H1 (cell line): ENCODE data around the gene GPATCH2. TPM values are rescaled to one million over a fixed set of nuclear protein-coding genes. Genes with fewer than 3 reads are reported as not detected.

Source experiments
- BRCA1 ChIP-seq: IDR thresholded peaks from 2 replicates; pipeline ENCODE4 v1.6.1; 2012; ENCODE audit warnings: low read depth, low read length, improper control_type of control experiment
- EGR1 ChIP-seq: IDR thresholded peaks from 2 replicates; pipeline ENCODE4 v1.6.1; 2011; ENCODE audit warnings: low read depth, low read length, borderline replicate concordance
- EZH2 ChIP-seq: fragments of 200-600 bp; sonication (generic); IDR thresholded peaks from 2 replicates; pipeline ENCODE4 v1.7.1; 2012; ENCODE audit warnings: low read depth, mild to moderate bottlenecking, moderate library complexity, low read length, inconsistent platforms; ENCODE audit not compliant: severe bottlenecking
- FOSL1 ChIP-seq: IDR thresholded peaks from 2 replicates; pipeline ENCODE4 v1.6.1; 2011; ENCODE audit warnings: mild to moderate bottlenecking, low read depth, low read length, moderate library complexity; ENCODE audit not compliant: insufficient read depth
- HDAC6 ChIP-seq: IDR thresholded peaks from one replicate; pipeline ENCODE4 v1.7.1; 2012; ENCODE audit warnings: low read depth, mild to moderate bottlenecking, inconsistent platforms, low read length, moderate library complexity
- JUND ChIP-seq: IDR thresholded peaks from 2 replicates; pipeline ENCODE4 v1.6.1; 2011; ENCODE audit warnings: mild to moderate bottlenecking, improper control_type of control experiment, low read length
- MAFK ChIP-seq: IDR thresholded peaks from 2 replicates; pipeline ENCODE4 v1.6.1; 2012; ENCODE audit warnings: low read depth, mild to moderate bottlenecking, improper control_type of control experiment, low read length
- NANOG ChIP-seq: IDR thresholded peaks from 2 replicates; pipeline ENCODE4 v1.6.1; 2011; ENCODE audit warnings: low read length, low read depth, mild to moderate bottlenecking, inconsistent platforms; ENCODE audit not compliant: insufficient read depth, poor library complexity, severe bottlenecking
- PHF8 ChIP-seq: fragments of 200-600 bp; sonication (generic); conservative IDR thresholded peaks from 2 replicates; pipeline ENCODE4 v1.7.1; 2012; ENCODE audit warnings: low read depth, mild to moderate bottlenecking, inconsistent platforms, low read length, moderate library complexity
- POLR2A ChIP-seq, 2 experiments: IDR thresholded peaks; 1 replicate in 1 of 2; 2 replicates in 1 of 2; pipeline ENCODE4 v1.6.1; 2011; ENCODE audit warnings: low read depth in 2 of 2, low read length in 2 of 2, mild to moderate bottlenecking in 2 of 2; ENCODE audit errors: control extremely low read depth in 1 of 2
- SIN3A ChIP-seq, 2 experiments: IDR thresholded peaks in 1 of 2; conservative IDR thresholded peaks in 1 of 2; 2 replicates each; pipeline ENCODE4 v1.6.1; 2011 to 2012; ENCODE audit warnings: low read length in 2 of 2, improper control_type of control experiment in 1 of 2, low read depth in 1 of 2, mild to moderate bottlenecking in 1 of 2
- SP2 ChIP-seq: IDR thresholded peaks from 2 replicates; pipeline ENCODE4 v1.6.1; 2012; ENCODE audit warnings: mild to moderate bottlenecking, low read length, inconsistent platforms
- SRF ChIP-seq: IDR thresholded peaks from 2 replicates; pipeline ENCODE4 v1.6.1; 2011; ENCODE audit warnings: mild to moderate bottlenecking, low read depth, low read length, moderate library complexity
- TCF12 ChIP-seq: IDR thresholded peaks from 2 replicates; pipeline ENCODE4 v1.6.1; 2011; ENCODE audit warnings: low read depth, mild to moderate bottlenecking, low read length
- USF2 ChIP-seq: IDR thresholded peaks from 2 replicates; pipeline ENCODE4 v1.6.1; 2011; ENCODE audit warnings: low read length, improper control_type of control experiment
- polyA plus RNA-seq, 7 experiments: library from polyadenylated mRNA; depleted of rRNA in 3 of 7; stranded (reverse) in 5 of 7; unstranded in 2 of 7; fragments of >200 nt in 5 of 7; fragments of 200-250 nt in 2 of 7; gene quantifications; 1 replicate in 5 of 7; 2 replicates in 1 of 7; 4 replicates in 1 of 7; pipeline versions ENCODE4 v1.2.1 to v1.2.3, GENCODE V29; 2011 to 2013; ENCODE audit warnings: missing spikeins in 2 of 7, mixed read lengths in 2 of 7
- total RNA-seq: library from RNA; stranded (reverse); fragmentation: NEBNext Ultra II Directional; extraction: Animal tissue kit (Norgen Biotek cat#: 25700); gene quantifications from 2 replicates; pipeline ENCODE4 v1.2.1, GENCODE V29; 2021

The GPATCH2 gene
- total and polyA plus RNA-seq, 2 of the 8 experiments (the other 6 are each of a cell fraction or from before 2014, with no cell fraction given), result 3.9 to 13.1 TPM

DNA sequence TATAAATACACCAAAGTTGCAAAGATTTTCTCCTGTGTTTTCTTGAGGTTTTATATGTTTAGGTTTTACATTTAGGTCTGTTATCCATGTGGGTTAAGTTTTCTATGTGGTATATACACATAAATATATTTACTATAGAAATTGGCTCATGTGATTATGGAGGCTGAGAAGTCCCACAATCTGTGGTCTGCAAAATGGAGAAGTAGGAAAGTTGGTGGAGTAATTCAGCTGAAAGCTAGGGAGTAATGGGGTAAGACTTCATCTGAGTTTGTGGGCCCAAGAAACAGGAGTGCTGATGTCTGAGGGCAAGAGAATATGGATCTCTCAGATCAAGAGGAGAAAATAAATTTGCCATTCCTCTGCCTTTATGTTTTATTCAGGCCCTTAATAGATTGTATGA, 146.0 kb downstream of the GPATCH2 start (continued):
- TF ChIP-seq SIN3A (conservative IDR thresholded peaks at IDR 0.05 in 1 of 2, IDR thresholded peaks at IDR 0.05 in 1 of 2; ENCODE audit: low read depth in 1 of 2, low read length in 2 of 2) (no peak), EZH2 (no peak), BRCA1 (no peak), JUND (no peak), SP2 (no peak), PHF8 (no peak), MAFK (no peak), SRF (no peak), FOSL1 (no peak), TCF12 (no peak), POLR2A (IDR thresholded peaks at IDR 0.05; ENCODE audit: control extremely low read depth in 1 of 2, low read depth in 2 of 2, low read length in 2 of 2) (no peak), EGR1 (no peak), NANOG (no peak), HDAC6 (no peak), USF2 (no peak)
